GM18508 (cell line): ENCODE results near the gene HNRNPL.
"Not testable (repeated sequence)": the region's sequence is repeated elsewhere in the genome, so short reads cannot be mapped to it uniquely, and the experiment has no call there.

Experiments used
- ATAC-seq: cut with Tn5 transposase; IDR thresholded peaks from one replicate; pipeline ENCODE4 v1.9.1; 2021; ENCODE audit warnings: moderate number of reproducible peaks; ENCODE audit not compliant: insufficient read depth, unreplicated experiment

Gene HNRNPL

GRCh38 chr19:38806371-38806770 is 43.4 kb downstream of the HNRNPL start:
- ATAC-seq = no peak

GRCh38 chr19:38805180-38805579 is 44.6 kb downstream of the HNRNPL start:
- ATAC-seq = no peak

- no peak for ATAC-seq
Measured at GRCh38 chr19:38803543-38803942, 46.2 kb downstream of the HNRNPL start.

GRCh38 chr19:38801359-38802095 is 48.3 kb downstream of the HNRNPL start:
- ATAC-seq = no peak

GRCh38 chr19:38800577-38801347 is 49.0 kb downstream of the HNRNPL start:
- no peak for ATAC-seq

- ATAC-seq = no peak
Measured at GRCh38 chr19:38799104-38799503, 50.7 kb downstream of the HNRNPL start.

DNA sequence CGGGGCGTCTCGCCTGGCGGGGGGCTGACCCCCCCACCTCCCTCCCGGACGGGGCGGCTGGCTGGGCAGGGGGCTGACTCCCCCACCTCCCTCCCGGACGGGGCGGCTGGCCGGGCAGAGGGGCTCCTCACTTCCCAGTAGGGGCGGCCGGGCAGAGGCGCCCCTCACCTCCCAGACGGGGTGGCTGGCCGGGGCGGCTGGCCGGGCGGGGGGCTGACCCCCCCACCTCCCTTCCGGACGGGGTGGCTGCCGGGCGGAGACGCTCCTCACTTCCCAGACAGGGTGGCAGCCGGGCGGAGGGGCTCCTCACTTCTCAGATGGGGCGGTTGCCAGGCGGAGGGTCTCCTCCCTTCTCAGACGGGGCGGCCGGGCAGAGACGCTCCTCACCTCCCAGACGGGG is 52.0 kb downstream of the HNRNPL start:
- not testable (repeated sequence) for ATAC-seq

DNA sequence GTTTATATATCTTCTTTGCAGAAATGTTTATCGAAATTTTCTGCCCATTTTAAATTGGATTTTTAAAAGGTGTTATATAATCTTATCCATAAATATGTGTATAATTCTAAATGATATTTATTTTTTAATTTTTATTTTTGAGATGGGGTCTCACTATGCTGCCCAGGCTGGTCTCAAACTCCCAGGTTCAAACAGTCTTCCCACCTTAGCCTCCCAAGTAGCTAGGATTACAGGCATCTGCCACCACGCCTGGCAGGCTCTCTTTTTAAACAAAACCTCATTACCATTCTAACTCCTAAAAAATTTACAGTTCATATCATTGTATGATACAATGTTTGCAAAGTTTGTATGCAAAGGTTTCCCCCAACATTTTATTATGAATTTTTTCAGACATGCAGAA is 53.6 kb downstream of the HNRNPL start:
- ATAC-seq = no peak

GRCh38 chr19:38795549-38795948 is 54.2 kb downstream of the HNRNPL start:
- no peak for ATAC-seq

DNA sequence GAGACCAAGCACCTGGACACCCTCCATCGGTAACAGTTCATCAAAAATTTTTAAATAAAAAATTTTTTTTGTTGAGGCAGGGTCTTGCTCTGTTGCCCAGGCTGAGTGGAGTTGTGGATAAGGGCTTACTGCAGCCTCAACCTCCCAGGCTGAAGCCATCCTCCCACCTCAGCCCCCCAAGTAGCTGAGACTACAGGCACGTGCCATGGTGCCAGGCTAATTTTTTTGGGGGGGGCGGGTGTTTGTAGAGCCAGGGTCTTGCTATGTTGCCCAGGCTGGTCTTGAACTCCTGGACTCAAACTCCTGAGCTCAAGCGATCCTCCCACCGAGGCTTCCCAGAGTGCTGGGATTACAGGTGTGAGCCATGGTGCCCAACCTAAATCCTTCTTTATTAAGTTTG is 56.1 kb downstream of the HNRNPL start:
- no peak for ATAC-seq

DNA sequence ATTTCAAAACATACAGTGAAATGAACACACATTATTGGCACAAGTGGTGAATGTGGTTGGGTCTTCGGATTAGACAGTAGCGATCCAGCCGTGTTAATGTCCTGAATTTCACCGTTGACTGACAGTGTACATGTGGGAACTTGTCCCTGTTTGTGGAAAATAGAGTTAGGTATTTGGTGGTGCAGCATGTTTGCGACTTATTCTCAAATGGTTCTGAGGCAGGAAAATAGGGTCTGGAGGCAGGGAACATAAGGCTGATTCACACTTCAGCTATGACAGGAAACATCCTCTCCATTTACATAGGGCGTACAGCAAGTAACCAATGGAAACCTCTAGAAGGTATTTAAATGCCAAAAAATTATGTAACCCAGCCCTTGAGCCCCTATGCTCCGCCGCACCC is 56.6 kb downstream of the HNRNPL start:
- no peak for ATAC-seq

DNA sequence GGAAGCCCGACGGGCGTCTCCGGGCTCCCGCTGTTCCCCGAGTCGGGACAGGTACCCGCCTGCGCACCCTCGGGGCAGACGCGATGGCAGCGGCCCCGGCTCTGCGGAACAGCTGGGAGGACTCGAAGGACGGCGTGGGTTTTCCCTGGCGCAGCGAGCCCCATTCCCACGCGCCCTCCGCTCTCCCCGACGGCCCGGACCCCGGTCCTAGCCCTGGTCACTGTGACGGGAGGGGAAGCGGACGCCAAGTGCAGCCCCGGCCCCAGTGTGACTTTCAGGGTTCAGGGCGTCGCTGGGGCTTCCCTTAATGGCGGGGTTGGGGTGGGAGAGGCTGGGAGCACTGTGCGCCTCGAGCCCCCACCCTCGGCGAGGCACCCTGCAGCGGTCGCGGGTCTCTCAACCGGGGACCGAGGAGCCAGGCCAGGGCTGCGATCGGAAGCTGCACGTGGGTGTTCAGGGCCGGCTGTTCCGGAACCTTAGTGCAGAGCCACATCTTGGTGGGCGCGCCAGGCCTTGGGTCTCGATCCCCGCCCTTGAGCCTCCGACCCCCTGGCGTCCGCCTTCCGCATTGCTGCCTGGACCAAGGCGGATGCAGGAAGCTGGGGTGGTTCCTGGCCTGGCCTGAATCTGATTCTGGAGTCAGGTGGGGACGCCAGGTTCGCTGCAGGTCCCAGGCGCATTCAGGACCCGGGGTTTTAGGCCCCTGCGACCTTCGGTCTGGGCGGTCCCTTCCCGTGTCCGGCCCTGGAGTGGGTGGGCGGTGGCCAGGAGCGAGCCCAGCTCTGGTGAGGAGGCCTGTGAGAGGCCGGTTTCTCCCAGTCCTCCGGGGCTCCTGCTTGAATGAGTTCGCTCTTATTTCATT is 57.3 kb downstream of the HNRNPL start:
- ATAC-seq = no peak

- not testable (repeated sequence) for ATAC-seq
Measured at GRCh38 chr19:38791451-38792064, 58.2 kb downstream of the HNRNPL start.

- ATAC-seq = not testable (repeated sequence)
Measured at GRCh38 chr19:38790507-38791403, 59.0 kb downstream of the HNRNPL start.

DNA sequence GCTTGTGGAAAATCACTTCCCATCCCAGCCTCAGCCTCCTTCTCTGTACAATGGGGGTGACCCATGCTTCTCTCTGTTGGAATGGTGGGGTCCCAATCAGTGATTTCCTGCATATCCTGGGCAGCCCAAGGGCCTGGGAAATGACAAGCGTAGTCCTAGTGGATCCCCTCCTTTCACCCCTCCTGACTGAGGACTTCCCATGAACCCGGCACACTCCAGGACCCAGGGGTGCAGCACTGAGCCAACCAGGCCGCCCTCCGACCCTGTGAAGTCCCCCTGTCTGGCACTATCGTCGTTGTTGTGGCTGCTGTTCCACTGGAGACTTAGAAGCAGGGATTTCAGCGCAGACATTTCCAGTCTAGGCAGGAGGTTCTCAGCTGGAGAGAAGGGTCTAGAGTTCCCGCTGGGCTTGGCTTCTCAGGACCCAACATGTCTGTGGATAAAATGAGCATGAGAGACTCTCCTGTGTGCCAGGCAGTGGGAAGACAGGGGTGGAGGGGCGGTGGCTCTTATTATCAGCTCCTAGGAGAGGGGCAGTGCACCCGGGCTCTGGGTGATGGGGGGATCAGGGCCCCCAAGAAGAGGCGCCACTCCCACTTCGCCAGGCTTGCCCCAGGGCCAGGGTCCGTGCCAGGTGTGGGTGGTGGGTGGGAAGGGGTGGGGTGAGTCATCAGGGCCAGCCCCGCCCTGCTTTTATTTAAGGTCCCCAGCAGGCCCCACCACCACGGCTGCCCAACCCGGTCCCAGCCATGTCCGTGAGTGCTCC is 61.1 kb downstream of the HNRNPL start, which contains the start of gene LGALS7B:
TSS of gene LGALS7B (plus strand) at position 723 of the 766 bp plus-strand sequence. CDS start at position 750, 27 bp downstream.
- ATAC-seq = no peak

DNA sequence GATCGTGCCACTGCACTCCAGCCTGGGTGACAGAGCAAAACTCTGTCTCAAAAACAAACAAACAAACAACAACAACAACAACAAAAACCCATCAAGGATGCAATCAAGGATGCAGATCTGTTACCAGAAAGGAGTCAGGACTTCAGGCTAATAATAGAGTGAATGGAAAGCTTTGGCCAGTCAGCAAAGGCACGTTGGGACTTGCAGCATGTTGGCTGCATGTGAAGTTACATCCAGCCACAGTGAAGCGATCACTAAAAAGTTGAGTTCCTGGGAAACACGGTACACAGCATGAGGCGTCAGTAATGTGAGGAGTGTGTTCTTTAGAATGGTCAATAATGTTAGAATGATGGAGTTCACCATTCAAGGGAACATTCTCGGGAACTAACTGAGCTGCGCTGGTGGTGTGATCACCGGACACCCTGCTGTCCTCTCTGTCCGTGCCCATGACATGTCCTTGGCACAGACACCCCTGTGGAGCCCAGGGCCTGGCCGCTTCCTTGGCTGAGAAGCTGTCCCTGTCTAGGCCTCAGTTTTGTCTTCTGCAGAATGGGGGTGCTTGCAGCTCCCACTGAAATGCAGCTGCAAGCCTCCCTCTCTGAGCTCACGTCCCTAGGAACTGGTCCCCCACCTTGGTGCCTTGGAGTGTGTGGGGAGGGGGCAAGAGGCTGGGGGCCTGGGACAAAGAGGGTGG is 63.1 kb downstream of the HNRNPL start:
- no peak for ATAC-seq
